ENCODE results near the gene TBX1. TPM values are rescaled to one million over a fixed set of nuclear protein-coding genes. Genes with fewer than 3 reads are reported as not detected.

Gene TBX1
- total and polyA plus RNA-seq, 8 donors, result 0.43 to 1.1 (median 0.68) TPM; not detected in 4

GRCh38 chr22:19811211-19811621 is 50.6 kb downstream of the TBX1 start:
- TF ChIP-seq POLR2A (IDR thresholded peaks at IDR 0.05) (no peak), POLR2AphosphoS5 (IDR thresholded peaks at IDR 0.05) (no peak), CTCF (IDR thresholded peaks at IDR 0.05) (no peak), EP300 (IDR thresholded peaks at IDR 0.05) (no peak)
- WGBS, 5 donors, result 84 to 90% (median 88%) methylated on average over 9 to 12 of the region's 12 CpGs
- Histone ChIP-seq H3K9me3 (no peaks in the 10 kb centered on the region), H3K27ac (no peak overlapping the region), H3K4me3 (no peak overlapping the region), H3K4me1 (peaks cover 7 to 12% (median 10%) of the 10 kb centered on the region in 4 donors), H3K27me3 (no peaks in the 10 kb centered on the region), H3K36me3 (peaks cover 0 to 26% (median 12%) of the 10 kb centered on the region in 4 donors)
- intact Hi-C loops (cut with DNase I; ENCODE audit: low total_unique reads), result no loop called here
- DNase-seq, result no peak

GRCh38 chr22:19811811-19812771 is 51.5 kb downstream of the TBX1 start:
- 90 to 96% (median 94%) methylated on average over 18 to 36 of the region's 36 CpGs for WGBS, 5 donors
- H3K27ac ChIP-seq, result no peak overlapping the region

GRCh38 chr22:19812910-19813309 is 52.3 kb downstream of the TBX1 start:
- peak in 1 of 2 donors; percentile 7 for DNase-seq
- intact Hi-C loops (cut with DNase I; ENCODE audit: low total_unique reads), result no loop called here
- no peak overlapping the region for H3K27ac ChIP-seq
- H3K9me3 ChIP-seq, result no peaks in the 10 kb centered on the region
- WGBS, 5 donors, result 93 to 95% (median 94%) methylated on average over 11 of the region's 11 CpGs
- H3K27me3 ChIP-seq, result no peaks in the 10 kb centered on the region
- no peaks in the 10 kb centered on the region for H3K4me1 ChIP-seq
- H3K4me3 ChIP-seq, result no peak overlapping the region
- peaks cover 0 to 23% (median 11%) of the 10 kb centered on the region in 4 donors for H3K36me3 ChIP-seq
- TF ChIP-seq CTCF (IDR thresholded peaks at IDR 0.05) (no peak), POLR2A (IDR thresholded peaks at IDR 0.05) (no peak), EP300 (IDR thresholded peaks at IDR 0.05) (no peak), POLR2AphosphoS5 (IDR thresholded peaks at IDR 0.05) (no peak)

More at GRCh38 chr22:19811811-19812771, 51.5 kb downstream of the TBX1 start:
- no peak for TF ChIP-seq POLR2AphosphoS5 (IDR thresholded peaks at IDR 0.05)
- TF ChIP-seq POLR2A (IDR thresholded peaks at IDR 0.05), result no peak
- TF ChIP-seq CTCF (IDR thresholded peaks at IDR 0.05), result no peak
- H3K4me1 ChIP-seq, result peaks cover 0 to 3% (median 2%) of the 10 kb centered on the region in 4 donors
- no peak overlapping the region for H3K4me3 ChIP-seq
- H3K9me3 ChIP-seq, result no peaks in the 10 kb centered on the region
- peaks cover 0 to 23% (median 11%) of the 10 kb centered on the region in 4 donors for H3K36me3 ChIP-seq
- intact Hi-C loops (cut with DNase I; ENCODE audit: low total_unique reads), result no loop called here
- peak in 1 of 2 donors; percentile 22 for DNase-seq
- no peaks in the 10 kb centered on the region for H3K27me3 ChIP-seq

- Histone ChIP-seq H3K4me1 (no peaks in the 10 kb centered on the region), H3K36me3 (peaks cover 0 to 23% (median 12%) of the 10 kb centered on the region in 4 donors), H3K27me3 (no peaks in the 10 kb centered on the region), H3K9me3 (no peaks in the 10 kb centered on the region), H3K4me3 (no peak overlapping the region), H3K27ac (no peak overlapping the region)
- intact Hi-C loops (cut with DNase I; ENCODE audit: low total_unique reads), result no loop called here
- no peak for TF ChIP-seq EP300 (IDR thresholded peaks at IDR 0.05)
- no peak for TF ChIP-seq POLR2AphosphoS5 (IDR thresholded peaks at IDR 0.05)
- TF ChIP-seq CTCF (IDR thresholded peaks at IDR 0.05), result no peak
- no peak for TF ChIP-seq POLR2A (IDR thresholded peaks at IDR 0.05)
- DNase-seq, result peak in 1 of 2 donors; percentile 5
- 90 to 97% (median 93%) methylated on average over 4 to 5 of the region's 5 CpGs for WGBS, 5 donors
Measured at GRCh38 chr22:19814428-19814827, 53.9 kb downstream of the TBX1 start.

Measured in stomach (tissue), 9 donors.